Brain microvascular endothelial cell (primary cell): Measurements from ENCODE around the gene MYZAP.

Source experiments
- DNase-seq: peaks from one replicate; pipeline ENCODE4 v3.0.0-alpha.2; 2020
- H3K27ac ChIP-seq: fragments of 250-450 bp; sonication (Bioruptor Pico); 2 replicates; pipeline ENCODE4 v1.5.1; 2020; ENCODE audit warnings: mild to moderate bottlenecking, moderate library complexity
- H3K27me3 ChIP-seq: fragments of 250-450 bp; sonication (Bioruptor Pico); replicated peaks from 2 replicates; pipeline ENCODE4 v1.5.1; 2020; ENCODE audit warnings: mild to moderate bottlenecking
- H3K36me3 ChIP-seq: fragments of 250-450 bp; sonication (Bioruptor Pico); replicated peaks from 2 replicates; pipeline ENCODE4 v1.5.1; 2020; ENCODE audit warnings: mild to moderate bottlenecking
- H3K4me3 ChIP-seq: 2 replicates; pipeline ENCODE4 v1.5.1; 2011; ENCODE audit warnings: low read depth, mild to moderate bottlenecking, control low read depth, low read length, moderate library complexity
- CTCF ChIP-seq: IDR thresholded peaks from 2 replicates; pipeline ENCODE4 v1.5.1; 2011; ENCODE audit warnings: low read depth, mild to moderate bottlenecking, moderate library complexity, low read length, control low read depth, inconsistent platforms; ENCODE audit errors: missing control alignments
- in situ Hi-C: cut with HindIII; loops from 2 replicates; pipeline ENCODE4 v1.10.0; 2017; ENCODE audit warnings: low sequenced_read_pairs, low pct_ligation_motif_present

The MYZAP gene

GRCh38 chr15:57591822-57592367, at the start of gene MYZAP:
TSS of gene MYZAP (plus strand) at chr15:57591904. CDS start at chr15:57592035, 131 bp downstream.
- Histone ChIP-seq H3K4me3 (peak within 1 kb of the TSS; percentile 51), H3K27ac (no peak within 1 kb of the TSS)

GRCh38 chr15:57542505-57542817, 49.2 kb upstream of the MYZAP start:
- DNase-seq: no peak
- no peaks in the 10 kb centered on the region for H3K27me3 ChIP-seq
- no peak for TF ChIP-seq CTCF
- H3K36me3 ChIP-seq: no peaks in the 10 kb centered on the region
- in situ Hi-C loops: no loop called here
- no peak overlapping the region for H3K4me3 ChIP-seq
- no peak overlapping the region for H3K27ac ChIP-seq

More at GRCh38 chr15:57591822-57592367, at the start of gene MYZAP:
- in situ Hi-C loops: no loop called here
- Histone ChIP-seq H3K27me3 (no peaks in the 10 kb centered on the region), H3K36me3 (no peaks in the 10 kb centered on the region)
- no peak for DNase-seq
- TF ChIP-seq CTCF: no peak

- no peaks in the 10 kb centered on the region for H3K36me3 ChIP-seq
- TF ChIP-seq CTCF: no peak
- H3K4me3 ChIP-seq: no peak overlapping the region
- no peak overlapping the region for H3K27ac ChIP-seq
- no peak for DNase-seq
- in situ Hi-C loops: no loop called here
- no peaks in the 10 kb centered on the region for H3K27me3 ChIP-seq
Measured at GRCh38 chr15:57544848-57545480, 46.7 kb upstream of the MYZAP start.

GRCh38 chr15:57545995-57546394, 45.7 kb upstream of the MYZAP start:
- in situ Hi-C loops: no loop called here
- Histone ChIP-seq H3K4me3 (no peak overlapping the region), H3K36me3 (no peaks in the 10 kb centered on the region), H3K27me3 (no peaks in the 10 kb centered on the region), H3K27ac (no peak overlapping the region)
- DNase-seq: no peak
- peak; percentile 24 for TF ChIP-seq CTCF

GRCh38 chr15:57547243-57547755, 44.4 kb upstream of the MYZAP start:
- no peak for TF ChIP-seq CTCF
- DNase-seq: no peak
- Histone ChIP-seq H3K27ac (no peak overlapping the region), H3K27me3 (no peaks in the 10 kb centered on the region), H3K4me3 (no peak overlapping the region), H3K36me3 (no peaks in the 10 kb centered on the region)
- in situ Hi-C loops: no loop called here

- Histone ChIP-seq H3K4me3 (no peak overlapping the region), H3K27ac (no peak overlapping the region), H3K36me3 (no peaks in the 10 kb centered on the region), H3K27me3 (no peaks in the 10 kb centered on the region)
- no peak for DNase-seq
- in situ Hi-C loops: no loop called here
- no peak for TF ChIP-seq CTCF
Measured at GRCh38 chr15:57548351-57548750, 43.4 kb upstream of the MYZAP start.
